ENCODE measurements around the gene FAM227B. TPM values are rescaled to one million over a fixed set of nuclear protein-coding genes. Genes with fewer than 3 reads are reported as not detected.
"Not testable (repeated sequence)": the region's sequence is repeated elsewhere in the genome, so short reads cannot be mapped to it uniquely, and the experiment has no call there.

The FAM227B gene
- total and polyA plus RNA-seq, 2 donors (not counting 1 experiment from before 2014, with no cell fraction given): 2.7 to 9.7 TPM

DNA sequence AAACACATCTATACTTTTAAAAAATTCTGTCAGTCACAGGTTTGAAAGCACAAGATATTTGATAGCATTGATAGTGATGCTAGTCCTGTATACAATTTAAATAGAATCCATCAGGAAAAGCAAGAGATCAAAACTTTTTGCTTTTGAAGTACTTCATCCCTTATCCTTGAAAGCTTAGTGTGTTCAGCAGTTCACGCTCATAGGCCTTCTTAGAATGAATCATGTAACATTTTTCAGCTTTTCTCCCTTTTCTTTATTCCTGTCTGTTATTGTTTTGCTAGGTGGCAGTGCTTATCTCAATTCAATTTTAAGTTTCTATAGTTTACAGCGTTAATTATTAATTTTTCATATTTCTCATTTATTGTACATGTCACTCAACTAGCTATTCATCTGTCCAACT lies 128.5 kb downstream of the FAM227B start:
- H3K36me3 ChIP-seq (ENCODE audit: control insufficient read depth, insufficient read depth, low read length): no peaks in the 10 kb centered on the region
- H3K27me3 ChIP-seq (ENCODE audit: control insufficient read depth, insufficient read depth, low read length): no peaks in the 10 kb centered on the region
- TF ChIP-seq, protein P1, sequence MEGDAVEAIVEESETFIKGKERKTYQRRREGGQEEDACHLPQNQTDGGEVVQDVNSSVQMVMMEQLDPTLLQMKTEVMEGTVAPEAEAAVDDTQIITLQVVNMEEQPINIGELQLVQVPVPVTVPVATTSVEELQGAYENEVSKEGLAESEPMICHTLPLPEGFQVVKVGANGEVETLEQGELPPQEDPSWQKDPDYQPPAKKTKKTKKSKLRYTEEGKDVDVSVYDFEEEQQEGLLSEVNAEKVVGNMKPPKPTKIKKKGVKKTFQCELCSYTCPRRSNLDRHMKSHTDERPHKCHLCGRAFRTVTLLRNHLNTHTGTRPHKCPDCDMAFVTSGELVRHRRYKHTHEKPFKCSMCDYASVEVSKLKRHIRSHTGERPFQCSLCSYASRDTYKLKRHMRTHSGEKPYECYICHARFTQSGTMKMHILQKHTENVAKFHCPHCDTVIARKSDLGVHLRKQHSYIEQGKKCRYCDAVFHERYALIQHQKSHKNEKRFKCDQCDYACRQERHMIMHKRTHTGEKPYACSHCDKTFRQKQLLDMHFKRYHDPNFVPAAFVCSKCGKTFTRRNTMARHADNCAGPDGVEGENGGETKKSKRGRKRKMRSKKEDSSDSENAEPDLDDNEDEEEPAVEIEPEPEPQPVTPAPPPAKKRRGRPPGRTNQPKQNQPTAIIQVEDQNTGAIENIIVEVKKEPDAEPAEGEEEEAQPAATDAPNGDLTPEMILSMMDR (conservative IDR thresholded peaks at IDR 0.05 in 1 of 2, IDR thresholded peaks at IDR 0.05 in 1 of 2; ENCODE audit: low read depth in 1 of 2, low read length in 2 of 2): no peak
- no peak for TF ChIP-seq EZH2 (IDR thresholded peaks at IDR 0.05; ENCODE audit: low read length, missing control alignments)
- H2AFZ ChIP-seq (ENCODE audit: low read length): no peak overlapping the region
- no peak overlapping the region for H3K4me3 ChIP-seq (replicated peaks in 1 of 4; ENCODE audit: control extremely low read depth in 1 of 4, insufficient read depth in 1 of 4, low read depth in 3 of 4, low read length in 4 of 4)
- no peak overlapping the region for H3K9ac ChIP-seq (ENCODE audit: insufficient read depth, low read length)
- H3K9me3 ChIP-seq (ENCODE audit: control insufficient read depth, insufficient read depth, low read depth, low read length): no peaks in the 10 kb centered on the region
- peaks cover 13% of the 10 kb centered on the region for H3K4me1 ChIP-seq (ENCODE audit: control insufficient read depth, extremely low read depth, insufficient read depth, low read length)
- no peak overlapping the region for H3K4me2 ChIP-seq (ENCODE audit: extremely low read depth, insufficient read depth, low read length)
- H3K79me2 ChIP-seq (ENCODE audit: control insufficient read depth, insufficient read depth, low read length): no peaks in the 10 kb centered on the region
- no peak for DNase-seq (ENCODE audit: low read depth in 2 of 2)
- no peak overlapping the region for H3K27ac ChIP-seq (ENCODE audit: insufficient read depth, low read length)
- H4K20me1 ChIP-seq (ENCODE audit: control insufficient read depth, extremely low read depth, insufficient read depth, low read length): no peaks in the 10 kb centered on the region

DNA sequence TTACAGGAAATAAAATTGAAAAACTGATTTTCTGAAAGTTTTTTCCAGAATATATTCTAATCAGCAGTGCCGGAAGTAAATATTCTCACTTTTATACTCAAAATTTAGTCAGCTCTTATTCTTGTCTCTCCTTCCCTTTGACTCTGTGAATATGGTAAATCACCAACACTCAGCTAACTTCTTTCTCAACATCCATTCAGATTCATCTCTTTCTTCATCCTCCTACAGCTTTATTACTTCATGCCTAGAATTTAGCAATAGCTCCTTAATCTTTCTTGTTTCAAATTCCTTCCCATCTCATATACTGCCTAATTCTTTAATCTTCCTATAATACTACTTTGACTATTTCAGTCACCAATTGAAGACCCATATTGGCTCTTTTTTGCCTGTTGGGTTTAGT lies 129.7 kb downstream of the FAM227B start:
- H3K27ac ChIP-seq (ENCODE audit: insufficient read depth, low read length): no peak overlapping the region

DNA sequence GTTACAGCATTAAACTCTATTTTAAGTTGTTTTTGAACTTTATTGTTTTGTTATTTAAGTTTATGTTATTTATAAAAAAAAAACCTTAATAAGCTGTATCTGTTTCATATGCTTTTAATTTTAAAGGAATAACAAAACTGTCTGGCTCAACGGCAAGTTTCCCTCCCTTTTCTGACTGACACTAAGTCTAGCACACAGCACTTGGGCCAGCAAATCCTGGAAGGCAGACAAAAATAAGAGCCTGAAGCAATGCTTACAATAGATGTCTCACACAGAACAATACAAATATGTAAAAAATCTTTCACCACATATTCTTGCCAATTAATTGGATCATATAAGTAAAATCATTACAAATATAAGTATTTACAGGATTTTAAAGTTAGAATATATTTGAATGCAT lies 135.2 kb downstream of the FAM227B start:
- not testable (repeated sequence) for H2AFZ ChIP-seq (ENCODE audit: low read length); H3K27me3 ChIP-seq (ENCODE audit: control insufficient read depth, insufficient read depth, low read length); H3K4me3 ChIP-seq (replicated peaks in 1 of 4; ENCODE audit: control extremely low read depth in 1 of 4, insufficient read depth in 1 of 4, low read depth in 3 of 4, low read length in 4 of 4); H3K36me3 ChIP-seq (ENCODE audit: control insufficient read depth, insufficient read depth, low read length); H3K4me2 ChIP-seq (ENCODE audit: extremely low read depth, insufficient read depth, low read length); H3K4me1 ChIP-seq (ENCODE audit: control insufficient read depth, extremely low read depth, insufficient read depth, low read length); H3K9me3 ChIP-seq (ENCODE audit: control insufficient read depth, insufficient read depth, low read depth, low read length); H3K79me2 ChIP-seq (ENCODE audit: control insufficient read depth, insufficient read depth, low read length); H3K9ac ChIP-seq (ENCODE audit: insufficient read depth, low read length); H4K20me1 ChIP-seq (ENCODE audit: control insufficient read depth, extremely low read depth, insufficient read depth, low read length); DNase-seq (ENCODE audit: low read depth in 2 of 2); H3K27ac ChIP-seq (ENCODE audit: insufficient read depth, low read length)

More for the DNA sequence above, 129.7 kb downstream of the FAM227B start:
- H3K4me3 ChIP-seq (replicated peaks in 1 of 4; ENCODE audit: control extremely low read depth in 1 of 4, insufficient read depth in 1 of 4, low read depth in 3 of 4, low read length in 4 of 4): no peak overlapping the region
- no peak overlapping the region for H3K9ac ChIP-seq (ENCODE audit: insufficient read depth, low read length)
- peak in 1 of 2 donors; percentile 42 for DNase-seq (ENCODE audit: low read depth in 2 of 2)
- no peaks in the 10 kb centered on the region for H3K27me3 ChIP-seq (ENCODE audit: control insufficient read depth, insufficient read depth, low read length)
- no peaks in the 10 kb centered on the region for H3K79me2 ChIP-seq (ENCODE audit: control insufficient read depth, insufficient read depth, low read length)
- H3K4me1 ChIP-seq (ENCODE audit: control insufficient read depth, extremely low read depth, insufficient read depth, low read length): peaks cover 12% of the 10 kb centered on the region
- H3K4me2 ChIP-seq (ENCODE audit: extremely low read depth, insufficient read depth, low read length): no peak overlapping the region
- TF ChIP-seq EZH2 (IDR thresholded peaks at IDR 0.05; ENCODE audit: low read length, missing control alignments): no peak
- TF ChIP-seq, protein P1 (conservative IDR thresholded peaks at IDR 0.05 in 1 of 2, IDR thresholded peaks at IDR 0.05 in 1 of 2; ENCODE audit: low read depth in 1 of 2, low read length in 2 of 2): no peak
- no peaks in the 10 kb centered on the region for H4K20me1 ChIP-seq (ENCODE audit: control insufficient read depth, extremely low read depth, insufficient read depth, low read length)
- no peak overlapping the region for H2AFZ ChIP-seq (ENCODE audit: low read length)
- H3K36me3 ChIP-seq (ENCODE audit: control insufficient read depth, insufficient read depth, low read length): no peaks in the 10 kb centered on the region
- no peaks in the 10 kb centered on the region for H3K9me3 ChIP-seq (ENCODE audit: control insufficient read depth, insufficient read depth, low read depth, low read length)

DNA sequence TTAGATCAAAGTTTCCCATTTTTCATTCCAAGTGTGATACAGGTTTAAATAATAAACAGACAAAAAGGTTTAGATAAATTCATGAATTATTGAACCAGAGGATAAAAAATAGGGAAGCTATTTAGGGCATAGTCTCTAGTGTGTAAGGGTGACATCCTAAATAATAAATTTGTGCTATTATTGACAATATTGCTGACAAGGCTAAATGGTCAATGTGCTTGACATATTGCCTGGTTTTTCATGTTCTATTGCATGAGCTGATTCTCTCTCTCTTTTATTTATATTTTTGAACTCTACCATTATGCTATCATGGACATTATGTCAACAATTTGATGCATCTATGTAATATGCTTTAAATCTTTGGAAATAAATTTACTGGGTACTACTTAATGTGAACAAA lies 141.6 kb downstream of the FAM227B start:
- H3K27me3 ChIP-seq (ENCODE audit: control insufficient read depth, insufficient read depth, low read length); H3K36me3 ChIP-seq (ENCODE audit: control insufficient read depth, insufficient read depth, low read length); H3K4me2 ChIP-seq (ENCODE audit: extremely low read depth, insufficient read depth, low read length); H3K9ac ChIP-seq (ENCODE audit: insufficient read depth, low read length); H3K4me3 ChIP-seq (replicated peaks in 1 of 4; ENCODE audit: control extremely low read depth in 1 of 4, insufficient read depth in 1 of 4, low read depth in 3 of 4, low read length in 4 of 4); H3K27ac ChIP-seq (ENCODE audit: insufficient read depth, low read length); H3K4me1 ChIP-seq (ENCODE audit: control insufficient read depth, extremely low read depth, insufficient read depth, low read length); H2AFZ ChIP-seq (ENCODE audit: low read length); H3K9me3 ChIP-seq (ENCODE audit: control insufficient read depth, insufficient read depth, low read depth, low read length); DNase-seq (ENCODE audit: low read depth in 2 of 2); H3K79me2 ChIP-seq (ENCODE audit: control insufficient read depth, insufficient read depth, low read length); H4K20me1 ChIP-seq (ENCODE audit: control insufficient read depth, extremely low read depth, insufficient read depth, low read length): not testable (repeated sequence)

DNA sequence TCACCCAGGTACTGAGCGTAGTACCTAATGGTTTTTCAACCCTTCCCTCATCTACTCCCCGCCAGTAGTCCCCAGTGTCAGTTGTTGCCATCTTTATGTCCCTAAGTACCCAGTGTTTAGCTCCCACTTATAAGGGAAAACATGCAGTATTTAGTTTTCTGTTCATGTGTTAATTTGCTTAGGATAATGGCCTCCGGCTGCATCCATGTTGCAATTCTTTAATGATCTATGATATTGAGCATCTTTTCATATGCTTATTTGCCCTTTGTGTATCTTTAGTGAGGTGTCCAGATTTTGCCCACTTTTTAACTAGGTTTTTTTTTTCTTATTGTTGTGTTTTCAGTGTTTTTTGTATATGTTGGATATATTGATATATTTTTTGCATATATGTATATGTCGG lies 142.6 kb downstream of the FAM227B start:
- H3K4me2 ChIP-seq (ENCODE audit: extremely low read depth, insufficient read depth, low read length); H2AFZ ChIP-seq (ENCODE audit: low read length); H3K27me3 ChIP-seq (ENCODE audit: control insufficient read depth, insufficient read depth, low read length); H4K20me1 ChIP-seq (ENCODE audit: control insufficient read depth, extremely low read depth, insufficient read depth, low read length); H3K9me3 ChIP-seq (ENCODE audit: control insufficient read depth, insufficient read depth, low read depth, low read length); DNase-seq (ENCODE audit: low read depth in 2 of 2); H3K4me3 ChIP-seq (replicated peaks in 1 of 4; ENCODE audit: control extremely low read depth in 1 of 4, insufficient read depth in 1 of 4, low read depth in 3 of 4, low read length in 4 of 4); H3K79me2 ChIP-seq (ENCODE audit: control insufficient read depth, insufficient read depth, low read length); H3K27ac ChIP-seq (ENCODE audit: insufficient read depth, low read length); H3K36me3 ChIP-seq (ENCODE audit: control insufficient read depth, insufficient read depth, low read length); H3K9ac ChIP-seq (ENCODE audit: insufficient read depth, low read length); H3K4me1 ChIP-seq (ENCODE audit: control insufficient read depth, extremely low read depth, insufficient read depth, low read length): not testable (repeated sequence)
